Measurements from ENCODE around the gene SYT17. TPM values are rescaled to one million over a fixed set of nuclear protein-coding genes. Genes with fewer than 3 reads are reported as not detected.

The SYT17 gene, protein sequence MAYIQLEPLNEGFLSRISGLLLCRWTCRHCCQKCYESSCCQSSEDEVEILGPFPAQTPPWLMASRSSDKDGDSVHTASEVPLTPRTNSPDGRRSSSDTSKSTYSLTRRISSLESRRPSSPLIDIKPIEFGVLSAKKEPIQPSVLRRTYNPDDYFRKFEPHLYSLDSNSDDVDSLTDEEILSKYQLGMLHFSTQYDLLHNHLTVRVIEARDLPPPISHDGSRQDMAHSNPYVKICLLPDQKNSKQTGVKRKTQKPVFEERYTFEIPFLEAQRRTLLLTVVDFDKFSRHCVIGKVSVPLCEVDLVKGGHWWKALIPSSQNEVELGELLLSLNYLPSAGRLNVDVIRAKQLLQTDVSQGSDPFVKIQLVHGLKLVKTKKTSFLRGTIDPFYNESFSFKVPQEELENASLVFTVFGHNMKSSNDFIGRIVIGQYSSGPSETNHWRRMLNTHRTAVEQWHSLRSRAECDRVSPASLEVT
- 0.29 and 0.66 TPM in 2 replicates for total RNA-seq

DNA sequence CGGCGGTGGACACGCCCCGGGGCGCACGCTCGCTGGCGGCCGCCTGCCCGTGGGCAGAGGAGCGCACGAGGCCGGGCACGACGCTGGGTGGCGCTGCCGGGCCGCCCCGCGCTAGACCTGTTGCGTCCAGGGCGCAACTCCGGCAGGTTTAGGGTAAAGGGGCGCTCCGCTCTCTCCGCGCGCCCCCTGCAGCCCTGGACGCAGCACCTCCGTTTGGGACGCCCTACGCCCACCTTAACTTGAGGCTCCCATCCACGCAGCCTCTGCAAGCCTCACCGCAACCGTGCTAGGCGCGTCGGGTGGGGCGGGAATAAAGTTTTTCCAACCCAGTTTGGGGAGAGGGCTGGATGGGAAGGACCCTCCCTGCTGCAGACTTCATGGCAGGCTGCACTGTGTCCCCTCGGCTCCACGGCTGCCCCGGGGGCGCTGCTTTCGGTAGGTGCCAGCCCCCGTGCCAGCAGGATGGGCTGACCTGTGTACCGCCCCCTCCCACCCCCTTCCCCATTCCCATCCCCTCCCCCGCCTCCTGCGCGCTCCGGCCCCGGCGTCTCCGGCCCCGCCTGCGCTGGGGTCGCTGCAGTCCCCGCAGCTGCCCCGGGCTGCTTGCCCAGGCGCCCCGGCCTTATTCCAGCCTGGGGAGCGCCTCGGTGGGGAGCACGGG is at the start of gene SYT17:
SYT17 (plus strand) TSS at position 531 of the 661 bp plus-strand sequence. CDS start 407 bp downstream, outside the sequence.

DNA sequence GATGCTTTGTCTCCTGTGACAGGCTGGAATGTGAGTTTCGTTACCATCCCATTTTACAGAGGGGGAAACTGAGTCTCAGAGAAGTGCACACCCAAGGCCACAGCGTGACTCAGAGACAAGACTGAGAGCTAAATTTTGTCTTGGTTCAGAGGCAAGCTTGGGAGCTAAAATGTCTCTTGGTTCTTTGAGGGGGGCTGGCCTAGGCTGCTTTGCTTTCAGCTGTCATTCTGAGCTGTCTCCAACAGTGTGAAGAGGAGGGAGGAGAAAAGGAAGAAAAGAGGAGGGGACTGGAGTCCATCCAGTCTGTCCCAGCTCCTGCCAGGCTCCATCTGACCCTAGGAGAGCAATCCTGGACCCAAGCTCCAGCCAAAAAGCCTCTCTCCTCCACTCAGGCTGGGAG is 117.4 kb downstream of the SYT17 start, which contains the start of gene CLEC19A:
CLEC19A (plus strand) TSS at position 301 of the 400 bp plus-strand sequence. CDS start 121 bp downstream, outside the sequence.

Other genes starting within 250 kb of the SYT17 start
- gene SMG1, start 241.8 kb upstream of the SYT17 start, total RNA-seq = 72.8 and 87.8 TPM in 2 replicates
- 0.66 and 0.73 TPM in 2 replicates for gene TMC7, start 184.3 kb upstream of the SYT17 start, total RNA-seq
- 17.9 and 18.9 TPM in 2 replicates for gene COQ7, start 100.6 kb upstream of the SYT17 start, total RNA-seq
- gene ITPRIPL2, start 54.3 kb upstream of the SYT17 start, total RNA-seq = 30.5 and 71.1 TPM in 2 replicates
- gene CLEC19A, start 117.5 kb downstream of the SYT17 start, total RNA-seq = not detected in 2 replicates
- not detected in 2 replicates for gene TMC5, start 249.6 kb downstream of the SYT17 start, total RNA-seq